ENCODE measurements around the gene SLC9A2. TPM values are rescaled to one million over a fixed set of nuclear protein-coding genes. Genes with fewer than 3 reads are reported as not detected.

The SLC9A2 gene
- total RNA-seq, 1 donor from 2014 or later = not detected

DNA sequence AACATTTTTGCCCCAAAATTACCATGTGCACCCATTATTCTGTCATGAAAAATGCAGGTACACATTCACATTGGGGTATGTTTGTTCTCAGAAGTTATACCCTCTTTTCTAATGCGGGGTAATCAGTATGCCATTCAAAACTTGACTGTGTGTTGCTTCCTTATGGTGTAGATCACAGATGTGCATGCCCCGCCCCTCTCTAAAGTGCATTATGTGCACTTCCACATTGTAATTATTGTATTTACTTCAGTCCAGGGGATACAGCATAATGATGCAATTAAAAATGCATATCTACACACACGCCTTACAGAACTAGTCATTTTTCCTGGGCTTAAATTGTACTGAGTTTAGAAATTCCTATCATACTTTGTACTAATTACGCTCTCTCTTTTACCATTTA lies 48.8 kb downstream of the SLC9A2 start:
- TF ChIP-seq, protein P1, sequence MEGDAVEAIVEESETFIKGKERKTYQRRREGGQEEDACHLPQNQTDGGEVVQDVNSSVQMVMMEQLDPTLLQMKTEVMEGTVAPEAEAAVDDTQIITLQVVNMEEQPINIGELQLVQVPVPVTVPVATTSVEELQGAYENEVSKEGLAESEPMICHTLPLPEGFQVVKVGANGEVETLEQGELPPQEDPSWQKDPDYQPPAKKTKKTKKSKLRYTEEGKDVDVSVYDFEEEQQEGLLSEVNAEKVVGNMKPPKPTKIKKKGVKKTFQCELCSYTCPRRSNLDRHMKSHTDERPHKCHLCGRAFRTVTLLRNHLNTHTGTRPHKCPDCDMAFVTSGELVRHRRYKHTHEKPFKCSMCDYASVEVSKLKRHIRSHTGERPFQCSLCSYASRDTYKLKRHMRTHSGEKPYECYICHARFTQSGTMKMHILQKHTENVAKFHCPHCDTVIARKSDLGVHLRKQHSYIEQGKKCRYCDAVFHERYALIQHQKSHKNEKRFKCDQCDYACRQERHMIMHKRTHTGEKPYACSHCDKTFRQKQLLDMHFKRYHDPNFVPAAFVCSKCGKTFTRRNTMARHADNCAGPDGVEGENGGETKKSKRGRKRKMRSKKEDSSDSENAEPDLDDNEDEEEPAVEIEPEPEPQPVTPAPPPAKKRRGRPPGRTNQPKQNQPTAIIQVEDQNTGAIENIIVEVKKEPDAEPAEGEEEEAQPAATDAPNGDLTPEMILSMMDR (IDR thresholded peaks at IDR 0.05; ENCODE audit: partially characterized antibody, unreplicated experiment) = no peak
- Mint-ChIP-seq H3K4me3 (ENCODE audit: unreplicated experiment) (no peak overlapping the region), H3K4me1 (ENCODE audit: low read depth, unreplicated experiment) (no peaks in the 10 kb centered on the region), H3K36me3 (ENCODE audit: unreplicated experiment) (no peaks in the 10 kb centered on the region), H3K27me3 (ENCODE audit: unreplicated experiment) (peaks cover 2% of the 10 kb centered on the region), H3K27ac (ENCODE audit: unreplicated experiment) (no peak overlapping the region), H3K9me3 (ENCODE audit: unreplicated experiment) (no peaks in the 10 kb centered on the region)
- no peak for DNase-seq

DNA sequence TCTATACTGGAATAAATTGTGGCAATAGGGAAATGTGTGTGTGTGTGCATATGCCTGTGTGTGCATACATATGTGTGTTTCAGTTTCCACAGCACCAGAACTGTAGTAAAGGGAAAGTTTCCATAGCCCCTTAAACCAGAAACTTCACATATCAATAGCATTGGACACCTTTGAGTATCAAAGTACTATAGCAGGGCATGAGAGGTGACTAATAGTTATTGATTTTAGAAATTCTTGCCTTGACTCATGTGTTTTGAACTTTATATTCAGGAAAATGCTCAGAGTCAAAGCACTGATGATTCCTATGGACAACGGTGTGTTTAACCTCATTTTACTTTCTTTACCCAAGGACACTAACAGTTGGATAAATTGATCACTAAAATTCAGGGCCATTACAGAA lies 50.0 kb downstream of the SLC9A2 start:
- Mint-ChIP-seq H3K4me1 (ENCODE audit: low read depth, unreplicated experiment) (no peaks in the 10 kb centered on the region), H3K36me3 (ENCODE audit: unreplicated experiment) (no peaks in the 10 kb centered on the region), H3K9me3 (ENCODE audit: unreplicated experiment) (no peaks in the 10 kb centered on the region), H3K27ac (ENCODE audit: unreplicated experiment) (no peak overlapping the region), H3K4me3 (ENCODE audit: unreplicated experiment) (no peak overlapping the region), H3K27me3 (ENCODE audit: unreplicated experiment) (peaks cover 2% of the 10 kb centered on the region)
- DNase-seq = no peak
- TF ChIP-seq, protein P1 (IDR thresholded peaks at IDR 0.05; ENCODE audit: partially characterized antibody, unreplicated experiment) = no peak

DNA sequence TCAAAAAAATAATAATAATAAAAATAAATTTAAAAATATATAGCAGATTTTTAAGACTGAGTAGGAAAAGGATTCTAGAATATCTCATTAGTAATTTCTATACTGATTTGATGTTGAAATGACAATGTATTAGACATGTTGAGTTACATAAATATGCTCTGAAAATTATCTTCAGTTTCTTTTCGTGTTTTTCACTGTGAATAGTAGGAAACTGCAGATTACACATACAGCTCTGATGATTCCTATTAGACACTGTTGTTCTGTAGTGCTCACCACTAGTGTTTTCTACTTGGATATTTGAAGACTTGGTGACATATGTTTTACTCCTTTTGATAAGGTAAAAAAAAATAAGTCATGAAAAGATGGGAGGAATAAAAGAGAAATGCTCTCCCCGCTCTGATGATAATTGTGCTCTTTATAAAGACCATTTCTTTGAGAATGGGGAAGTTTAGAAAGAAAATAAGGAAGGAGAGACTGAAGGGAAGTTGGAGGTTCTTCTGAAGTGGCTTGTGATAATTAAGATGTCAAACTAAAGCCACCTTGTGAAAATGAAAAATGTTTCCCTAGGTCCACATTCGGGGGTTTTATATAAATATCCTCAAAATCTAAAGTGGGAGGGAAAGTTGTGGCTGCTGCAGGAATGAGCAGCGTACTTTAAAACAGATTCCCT lies 52.9 kb downstream of the SLC9A2 start:
- Mint-ChIP-seq H3K4me3 (ENCODE audit: unreplicated experiment) (no peak overlapping the region), H3K9me3 (ENCODE audit: unreplicated experiment) (no peaks in the 10 kb centered on the region), H3K4me1 (ENCODE audit: low read depth, unreplicated experiment) (no peaks in the 10 kb centered on the region), H3K36me3 (ENCODE audit: unreplicated experiment) (no peaks in the 10 kb centered on the region), H3K27ac (ENCODE audit: unreplicated experiment) (no peak overlapping the region), H3K27me3 (ENCODE audit: unreplicated experiment) (no peaks in the 10 kb centered on the region)
- no peak for DNase-seq
- TF ChIP-seq, protein P1 (IDR thresholded peaks at IDR 0.05; ENCODE audit: partially characterized antibody, unreplicated experiment) = no peak

DNA sequence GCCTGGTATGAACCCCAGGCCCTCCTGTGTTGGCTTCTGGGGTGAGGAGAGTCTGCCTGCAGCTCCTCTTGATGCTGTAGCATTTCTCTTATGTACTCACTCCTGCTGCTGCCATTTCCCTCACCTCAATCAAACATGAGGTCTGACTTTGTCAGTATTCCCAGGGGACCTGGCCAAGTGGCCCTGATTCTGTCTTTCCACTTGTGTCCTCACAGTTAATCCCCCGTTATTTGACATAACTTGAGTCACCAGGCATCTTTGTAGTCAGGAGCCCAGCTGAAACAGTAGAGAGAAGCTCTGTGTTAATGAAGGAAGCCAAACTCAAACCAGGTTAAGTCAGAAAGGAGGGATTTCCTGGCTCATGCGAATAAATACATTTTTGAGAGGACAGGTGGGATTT lies 55.0 kb downstream of the SLC9A2 start:
- TF ChIP-seq, protein P1 (IDR thresholded peaks at IDR 0.05; ENCODE audit: partially characterized antibody, unreplicated experiment) = no peak
- Mint-ChIP-seq H3K27ac (ENCODE audit: unreplicated experiment) (no peak overlapping the region), H3K27me3 (ENCODE audit: unreplicated experiment) (no peaks in the 10 kb centered on the region), H3K4me3 (ENCODE audit: unreplicated experiment) (no peak overlapping the region), H3K4me1 (ENCODE audit: low read depth, unreplicated experiment) (no peaks in the 10 kb centered on the region), H3K36me3 (ENCODE audit: unreplicated experiment) (no peaks in the 10 kb centered on the region), H3K9me3 (ENCODE audit: unreplicated experiment) (no peaks in the 10 kb centered on the region)
- no peak for DNase-seq

DNA sequence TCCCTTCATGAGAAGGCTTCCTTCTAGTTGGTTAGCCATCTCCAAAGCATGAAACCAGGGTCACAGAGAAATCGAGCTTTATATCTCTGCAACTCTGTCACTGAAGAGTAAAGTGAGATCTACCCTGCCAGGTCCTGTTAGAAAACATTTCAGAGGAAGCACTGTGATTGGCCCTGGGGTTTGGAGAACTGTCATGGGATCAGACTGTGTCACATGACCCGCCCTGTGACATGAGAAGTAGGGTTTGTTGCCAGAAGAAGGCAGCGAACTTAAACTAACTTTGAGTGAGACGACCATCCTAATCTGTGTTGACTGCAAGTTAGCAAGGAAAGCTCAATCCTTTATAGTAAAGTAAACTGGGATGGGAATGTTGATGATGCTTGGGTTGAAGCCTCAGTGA lies 55.5 kb downstream of the SLC9A2 start:
- H3K4me3 Mint-ChIP-seq (ENCODE audit: unreplicated experiment) = no peak overlapping the region
- DNase-seq = no peak
- no peaks in the 10 kb centered on the region for H3K36me3 Mint-ChIP-seq (ENCODE audit: unreplicated experiment)
- H3K4me1 Mint-ChIP-seq (ENCODE audit: low read depth, unreplicated experiment) = no peaks in the 10 kb centered on the region
- H3K27ac Mint-ChIP-seq (ENCODE audit: unreplicated experiment) = no peak overlapping the region
- TF ChIP-seq, protein P1 (IDR thresholded peaks at IDR 0.05; ENCODE audit: partially characterized antibody, unreplicated experiment) = no peak
- no peaks in the 10 kb centered on the region for H3K27me3 Mint-ChIP-seq (ENCODE audit: unreplicated experiment)
- H3K9me3 Mint-ChIP-seq (ENCODE audit: unreplicated experiment) = no peaks in the 10 kb centered on the region
